GM21528 (cell line): ENCODE results near the gene KCNK3.
"Not testable (repeated sequence)": the region's sequence is repeated elsewhere in the genome, so short reads cannot be mapped to it uniquely, and the experiment has no call there.

Experiments used
- ATAC-seq: cut with Tn5 transposase; IDR thresholded peaks from one replicate; pipeline ENCODE4 v1.9.1; 2021; ENCODE audit warnings: mild to moderate bottlenecking, moderate library complexity; ENCODE audit not compliant: unreplicated experiment, low FRiP score

KCNK3 gene

GRCh38 chr2:26692279-26692896, at the start of gene KCNK3:
TSS of gene KCNK3 (plus strand) at chr2:26692722. CDS start at chr2:26692876, 154 bp downstream.
- ATAC-seq: no peak

GRCh38 chr2:26644188-26644835, 48.2 kb upstream of the KCNK3 start:
- ATAC-seq: no peak

- ATAC-seq: no peak
Observed at GRCh38 chr2:26645762-26646161, 46.8 kb upstream of the KCNK3 start.

DNA sequence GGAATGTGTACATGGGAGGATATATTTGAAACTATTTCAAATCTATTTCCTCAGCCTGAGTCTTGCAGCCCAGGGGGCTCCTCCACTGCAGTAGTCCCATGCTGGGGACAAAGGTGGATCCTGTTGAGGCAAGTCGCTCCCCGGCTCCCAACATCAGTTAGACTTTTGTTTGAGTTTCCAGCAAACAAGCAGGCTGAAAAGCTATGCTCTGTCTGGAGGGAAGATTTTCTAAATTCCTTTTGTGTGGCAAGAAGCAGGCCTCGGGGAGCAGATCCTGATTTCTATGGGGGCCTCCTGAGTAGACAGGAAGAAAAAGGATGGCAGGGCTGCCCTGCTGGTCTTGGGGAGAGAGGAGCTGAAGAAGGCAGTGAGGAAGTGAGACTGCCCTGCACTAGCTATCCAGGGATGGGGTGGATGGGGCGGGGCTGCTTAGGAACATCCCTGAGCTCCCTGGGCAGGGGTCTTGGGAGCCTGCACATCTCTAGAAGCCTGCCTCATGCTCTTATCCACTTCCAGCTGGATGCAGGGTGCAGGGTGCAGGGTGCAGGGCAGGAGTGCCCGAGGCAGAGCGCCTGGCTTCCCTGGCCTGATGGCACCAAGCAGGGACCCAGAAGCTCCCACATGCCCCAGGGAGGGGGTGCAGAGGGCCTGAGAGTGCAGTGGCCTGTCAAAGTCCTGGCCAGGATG, 45.4 kb upstream of the KCNK3 start:
- no peak for ATAC-seq

DNA sequence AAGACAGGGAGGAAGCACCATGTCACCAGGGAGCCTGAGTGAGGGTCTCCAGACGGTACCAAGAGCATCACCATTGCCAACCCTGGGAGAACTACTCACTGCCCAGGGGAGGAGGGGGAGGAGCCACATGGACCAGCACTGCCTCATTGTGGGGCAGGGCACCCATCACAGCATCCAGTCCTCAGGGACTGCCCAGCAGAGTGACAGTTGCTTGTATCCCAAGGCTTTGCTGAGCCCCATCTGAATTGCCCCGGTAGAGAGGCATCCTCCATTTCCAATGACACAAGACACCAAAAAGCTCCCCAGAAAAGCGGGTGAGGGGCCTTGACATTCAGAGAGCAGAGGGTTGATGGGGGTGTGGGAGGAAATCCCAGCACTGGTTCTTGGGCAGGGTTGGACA, 44.5 kb upstream of the KCNK3 start:
- no peak for ATAC-seq

GRCh38 chr2:26648516-26648915, 44.0 kb upstream of the KCNK3 start:
- no peak for ATAC-seq

DNA sequence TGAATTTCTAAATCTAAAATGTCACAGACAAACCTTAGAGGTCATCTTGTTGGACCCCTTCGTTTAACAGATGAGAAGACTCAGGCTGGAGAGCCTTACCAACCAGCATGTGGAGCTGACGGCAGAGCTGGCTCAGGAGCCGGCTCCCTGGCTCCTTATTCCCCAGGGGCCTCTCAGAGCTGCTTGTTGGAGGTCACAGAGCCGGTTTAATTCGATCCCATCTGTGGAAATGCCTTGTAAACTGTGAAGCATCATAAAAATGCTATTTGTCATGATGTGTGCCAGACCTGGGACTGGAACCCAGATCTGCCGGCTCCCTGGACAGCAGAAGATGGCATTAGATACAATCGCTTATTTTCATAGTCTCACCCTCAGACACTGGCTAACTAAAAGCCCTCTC, 43.2 kb upstream of the KCNK3 start:
- no peak for ATAC-seq

GRCh38 chr2:26649992-26650712, 42.4 kb upstream of the KCNK3 start:
- ATAC-seq: no peak

- no peak for ATAC-seq
Observed at GRCh38 chr2:26650713-26651469, 41.6 kb upstream of the KCNK3 start.

GRCh38 chr2:26651470-26651771, 41.1 kb upstream of the KCNK3 start:
- ATAC-seq: no peak

DNA sequence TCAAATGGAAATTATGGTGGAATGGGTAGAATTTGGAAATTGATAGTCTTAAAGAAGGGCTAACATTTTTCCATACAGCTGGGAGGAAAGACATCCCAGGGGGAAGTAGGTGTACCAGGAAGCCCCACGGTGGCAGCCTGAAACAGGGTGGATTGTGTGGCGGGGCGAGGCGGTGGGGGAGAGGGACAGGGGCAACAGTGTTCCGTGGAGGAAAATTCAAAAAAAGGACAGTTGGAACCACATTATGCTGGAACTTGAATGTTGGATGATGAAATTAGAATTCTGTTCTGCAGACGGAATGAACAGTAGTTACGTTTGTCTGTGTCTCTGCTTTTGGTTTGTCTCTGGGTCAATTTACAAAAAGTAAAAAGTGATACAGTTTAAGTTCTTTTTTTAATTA, 40.7 kb upstream of the KCNK3 start:
- ATAC-seq: no peak

GRCh38 chr2:26652361-26653041, 40.0 kb upstream of the KCNK3 start:
- ATAC-seq: no peak

GRCh38 chr2:26653207-26654060, 39.1 kb upstream of the KCNK3 start:
- ATAC-seq: no peak

DNA sequence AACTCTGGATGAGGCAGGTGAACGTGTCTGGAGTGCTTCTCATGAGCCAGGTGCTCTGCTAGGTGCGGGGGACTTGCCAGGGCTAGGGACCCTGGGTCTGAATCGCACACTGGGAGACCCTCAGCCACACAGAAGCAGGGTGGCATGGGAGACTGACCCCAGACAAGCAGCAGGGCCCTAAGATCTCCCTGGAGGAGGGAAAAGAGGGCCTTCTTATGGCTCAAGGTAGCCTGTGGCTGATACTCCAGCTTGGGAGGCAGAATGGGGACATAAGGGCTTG, 38.5 kb upstream of the KCNK3 start:
- ATAC-seq: no peak

GRCh38 chr2:26655120-26655519, 37.4 kb upstream of the KCNK3 start:
- not testable (repeated sequence) for ATAC-seq

DNA sequence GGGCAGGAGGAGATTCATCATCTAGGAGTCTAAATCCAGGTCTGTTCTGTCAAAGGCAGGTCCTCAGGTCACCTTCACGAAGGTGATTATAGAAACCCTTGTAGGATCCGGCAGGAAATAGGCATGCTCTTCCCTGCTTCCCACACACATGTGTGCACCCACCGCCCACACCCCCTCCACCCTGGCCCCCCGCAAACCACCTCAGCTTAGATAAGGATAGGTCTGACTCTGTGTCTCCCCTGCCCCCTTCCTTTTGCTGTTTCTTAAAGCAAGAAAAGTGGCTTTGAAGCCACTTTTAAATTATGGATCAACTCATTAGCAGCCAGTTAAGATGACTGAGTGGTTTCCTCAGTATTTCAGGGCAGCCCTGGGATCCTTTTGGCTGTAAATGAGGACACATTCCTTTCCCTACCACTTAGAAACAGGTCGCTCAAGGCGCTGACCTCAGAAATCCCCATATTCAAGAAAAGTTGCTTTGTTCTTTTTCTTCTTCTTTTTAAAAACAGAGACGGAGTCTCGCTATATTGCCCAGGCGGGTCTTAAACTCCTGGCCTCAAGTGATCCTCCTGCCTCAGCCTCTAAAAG, 36.8 kb upstream of the KCNK3 start:
- no peak for ATAC-seq

DNA sequence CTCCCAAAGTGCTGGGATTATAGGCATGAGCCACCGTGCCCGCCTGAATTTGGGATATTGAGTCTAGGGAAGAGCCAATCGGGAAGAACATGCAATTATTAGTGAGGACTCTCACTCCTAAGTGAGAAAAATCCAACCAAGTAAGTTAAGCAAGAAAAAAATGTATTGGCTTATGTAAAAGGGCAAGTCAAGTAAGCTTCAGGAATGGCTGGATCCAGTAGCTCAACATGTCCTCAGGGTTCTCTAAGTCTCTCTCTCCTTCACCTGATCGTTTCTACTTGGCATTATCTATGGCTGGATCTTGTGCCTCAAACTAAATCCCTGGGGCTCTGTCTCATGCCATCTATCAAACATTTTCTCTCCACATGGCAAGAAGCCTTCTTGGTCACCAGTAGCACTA, 35.3 kb upstream of the KCNK3 start:
- ATAC-seq: no peak

GRCh38 chr2:26658691-26659346, 33.7 kb upstream of the KCNK3 start:
- ATAC-seq: no peak
